ENCODE results near the gene MEN1. TPM values are rescaled to one million over a fixed set of nuclear protein-coding genes. Genes with fewer than 3 reads are reported as not detected.
A peak's percentile ranks its signal among the peaks of the same experiment; 100 is the strongest.
"Not testable (repeated sequence)": the region's sequence is repeated elsewhere in the genome, so short reads cannot be mapped to it uniquely, and the experiment has no call there.

The MEN1 gene
- polyA plus RNA-seq, 3 donors = 9.4 to 26.2 (median 10.0) TPM

DNA sequence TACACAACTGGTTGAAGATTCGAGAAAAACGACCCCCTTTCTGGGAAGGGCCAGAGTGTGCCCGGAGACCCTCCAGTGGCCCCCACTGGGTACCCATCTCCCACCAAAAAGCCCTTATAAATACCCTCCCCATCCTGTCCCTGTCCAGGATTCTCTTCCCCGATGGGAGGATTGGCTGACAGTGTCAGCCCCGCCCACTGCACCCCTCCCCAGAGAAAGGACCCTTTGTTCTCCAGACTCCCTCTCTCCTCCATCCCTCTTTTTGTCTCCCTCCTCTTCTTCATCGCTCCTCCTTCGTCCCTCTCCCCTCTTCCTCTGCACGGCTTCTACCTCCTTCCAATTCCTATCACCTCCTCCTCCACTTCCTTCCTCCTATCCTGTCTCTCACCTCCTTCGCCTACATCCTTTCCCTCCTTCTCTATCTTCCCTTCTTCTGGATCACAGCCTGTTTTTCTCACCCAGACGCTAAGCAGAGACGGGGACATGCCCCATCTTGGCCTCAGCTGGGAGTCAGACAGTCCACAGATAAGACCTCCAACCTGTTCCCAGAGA is 13.3 kb upstream of the MEN1 start:
- Mint-ChIP-seq H3K27me3 (ENCODE audit: low read depth in 3 of 3) (peaks cover 0 to 4% (median 0%) of the 10 kb centered on the region in 3 donors), H3K27ac (peak overlapping the region in 1 of 7 donors; percentile 78), H3K4me3 (no peak overlapping the region), H3K36me3 (no peaks in the 10 kb centered on the region), H3K9me3 (peaks cover 0 to 2% (median 0%) of the 10 kb centered on the region in 7 donors), H3K4me1 (no peaks in the 10 kb centered on the region)
- Histone ChIP-seq H3K9ac (ENCODE audit: insufficient read depth, low read length, poor library complexity, severe bottlenecking) (no peak overlapping the region), H3K4me3 (replicated peaks in 1 of 3; ENCODE audit: low read depth in 2 of 3, low read length in 3 of 3) (no peak overlapping the region), H3K27me3 (ENCODE audit: control insufficient read depth in 2 of 2, insufficient read depth in 2 of 2, low read length in 2 of 2) (no peaks in the 10 kb centered on the region), H3K36me3 (replicated peaks in 1 of 2; ENCODE audit: control insufficient read depth in 1 of 2, insufficient read depth in 2 of 2, low read length in 2 of 2) (no peaks in the 10 kb centered on the region), H3K9me3 (replicated peaks in 1 of 2; ENCODE audit: control insufficient read depth in 1 of 2, insufficient read depth in 1 of 2, low read length in 2 of 2) (no peaks in the 10 kb centered on the region), H3K79me2 (ENCODE audit: insufficient read depth, low read length) (no peaks in the 10 kb centered on the region), H2AFZ (ENCODE audit: insufficient read depth, low read depth, low read length, poor library complexity, severe bottlenecking) (no peak overlapping the region), H3K27ac (ENCODE audit: low read depth in 1 of 2, low read length in 2 of 2) (no peak overlapping the region), H4K20me1 (ENCODE audit: insufficient read depth, low read length) (no peaks in the 10 kb centered on the region), H3K4me2 (replicated peaks; ENCODE audit: extremely low read depth, low read length, poor library complexity, severe bottlenecking) (no peak overlapping the region), H3K4me1 (ENCODE audit: control insufficient read depth in 1 of 2, insufficient read depth in 2 of 2, low read length in 2 of 2) (no peaks in the 10 kb centered on the region)
- no peak for TF ChIP-seq CTCF (IDR thresholded peaks at IDR 0.05)
- no peak for DNase-seq
- WGBS (ENCODE audit: insufficient coverage) = 79% methylated on average over 9 of the region's 11 CpGs
- intact Hi-C loops (cut with micrococcal nuclease) = no loop called here

GRCh38 chr11:64817476-64817875 is 7.1 kb upstream of the MEN1 start:
- H3K27me3 Mint-ChIP-seq (ENCODE audit: low read depth in 3 of 3) = peaks cover 0 to 4% (median 0%) of the 10 kb centered on the region in 3 donors
- 85% methylated on average over 3 of the region's 3 CpGs for WGBS (ENCODE audit: insufficient coverage)
- Histone ChIP-seq H2AFZ (ENCODE audit: insufficient read depth, low read depth, low read length, poor library complexity, severe bottlenecking) (no peak overlapping the region), H3K9me3 (replicated peaks in 1 of 2; ENCODE audit: control insufficient read depth in 1 of 2, insufficient read depth in 1 of 2, low read length in 2 of 2) (no peaks in the 10 kb centered on the region), H3K9ac (ENCODE audit: insufficient read depth, low read length, poor library complexity, severe bottlenecking) (no peak overlapping the region), H4K20me1 (ENCODE audit: insufficient read depth, low read length) (no peaks in the 10 kb centered on the region), H3K27ac (ENCODE audit: low read depth in 1 of 2, low read length in 2 of 2) (no peak overlapping the region), H3K36me3 (replicated peaks in 1 of 2; ENCODE audit: control insufficient read depth in 1 of 2, insufficient read depth in 2 of 2, low read length in 2 of 2) (no peaks in the 10 kb centered on the region), H3K4me2 (replicated peaks; ENCODE audit: extremely low read depth, low read length, poor library complexity, severe bottlenecking) (no peak overlapping the region), H3K27me3 (ENCODE audit: control insufficient read depth in 2 of 2, insufficient read depth in 2 of 2, low read length in 2 of 2) (no peaks in the 10 kb centered on the region), H3K79me2 (ENCODE audit: insufficient read depth, low read length) (no peaks in the 10 kb centered on the region), H3K4me1 (ENCODE audit: control insufficient read depth in 1 of 2, insufficient read depth in 2 of 2, low read length in 2 of 2) (no peaks in the 10 kb centered on the region), H3K4me3 (replicated peaks in 1 of 3; ENCODE audit: low read depth in 2 of 3, low read length in 3 of 3) (no peak overlapping the region)
- intact Hi-C loops (cut with micrococcal nuclease) = no loop called here
- no peaks in the 10 kb centered on the region for H3K36me3 Mint-ChIP-seq
- no peaks in the 10 kb centered on the region for H3K9me3 Mint-ChIP-seq
- peak overlapping the region in 1 of 7 donors; percentile 22 for H3K27ac Mint-ChIP-seq
- no peak for DNase-seq
- TF ChIP-seq CTCF (IDR thresholded peaks at IDR 0.05) = no peak
- no peak overlapping the region for H3K4me3 Mint-ChIP-seq
- no peaks in the 10 kb centered on the region for H3K4me1 Mint-ChIP-seq

- not testable (repeated sequence) for H3K27ac Mint-ChIP-seq; H3K4me2 ChIP-seq (replicated peaks; ENCODE audit: extremely low read depth, low read length, poor library complexity, severe bottlenecking)
These were observed 5.1 kb upstream of the MEN1 start for GRCh38 chr11:64815433-64815832.

More at GRCh38 chr11:64815433-64815832, 5.1 kb upstream of the MEN1 start:
- H3K4me3 Mint-ChIP-seq; H3K36me3 ChIP-seq (replicated peaks in 1 of 2; ENCODE audit: control insufficient read depth in 1 of 2, insufficient read depth in 2 of 2, low read length in 2 of 2); H3K36me3 Mint-ChIP-seq; H3K27ac ChIP-seq (ENCODE audit: low read depth in 1 of 2, low read length in 2 of 2); H3K27me3 Mint-ChIP-seq (ENCODE audit: low read depth in 3 of 3); H3K4me1 ChIP-seq (ENCODE audit: control insufficient read depth in 1 of 2, insufficient read depth in 2 of 2, low read length in 2 of 2); H3K27me3 ChIP-seq (ENCODE audit: control insufficient read depth in 2 of 2, insufficient read depth in 2 of 2, low read length in 2 of 2); H3K79me2 ChIP-seq (ENCODE audit: insufficient read depth, low read length); H4K20me1 ChIP-seq (ENCODE audit: insufficient read depth, low read length); H2AFZ ChIP-seq (ENCODE audit: insufficient read depth, low read depth, low read length, poor library complexity, severe bottlenecking); intact Hi-C loops (cut with micrococcal nuclease); H3K9me3 Mint-ChIP-seq; H3K9me3 ChIP-seq (replicated peaks in 1 of 2; ENCODE audit: control insufficient read depth in 1 of 2, insufficient read depth in 1 of 2, low read length in 2 of 2); H3K4me3 ChIP-seq (replicated peaks in 1 of 3; ENCODE audit: low read depth in 2 of 3, low read length in 3 of 3); DNase-seq; H3K9ac ChIP-seq (ENCODE audit: insufficient read depth, low read length, poor library complexity, severe bottlenecking); H3K4me1 Mint-ChIP-seq: not testable (repeated sequence)
- 97% methylated on average over 3 of the region's 5 CpGs for WGBS (ENCODE audit: insufficient coverage)
